Measurements from ENCODE around the gene BEST3. TPM values are rescaled to one million over a fixed set of nuclear protein-coding genes. Genes with fewer than 3 reads are reported as not detected.

Gene BEST3
- total RNA-seq, 1 experiment from 2014 or later: not detected

GRCh38 chr12:69663726-69664125 lies 35.4 kb downstream of the BEST3 start:
- CTCF ChIA-PET: interaction anchor here (0.6 to 1.3 kb wide), 4 partner anchors 13 to 744 kb away, joined by 3 to 5 read pairs (median 4); no protein-coding TSS in a partner anchor

More at GRCh38 chr12:69663726-69664125, 35.4 kb downstream of the BEST3 start:
- H3K36me3 Mint-ChIP-seq: no peaks in the 10 kb centered on the region
- no peak for TF ChIP-seq ESRRA (CRISPR knock-in tag; IDR thresholded peaks at IDR 0.05; ENCODE audit: borderline replicate concordance)
- TF ChIP-seq NFATC4 (CRISPR knock-in tag; IDR thresholded peaks at IDR 0.05): no peak
- TF ChIP-seq PRDM15 (CRISPR knock-in tag; IDR thresholded peaks at IDR 0.05): no peak
- TF ChIP-seq ZNF281 (CRISPR knock-in tag; IDR thresholded peaks at IDR 0.05): no peak
- TF ChIP-seq TP53 (CRISPR knock-in tag; IDR thresholded peaks at IDR 0.05): no peak
- no peak for TF ChIP-seq KAT7 (CRISPR knock-in tag; IDR thresholded peaks at IDR 0.05; ENCODE audit: borderline replicate concordance)
- no peak for TF ChIP-seq ZNF671 (CRISPR knock-in tag; IDR thresholded peaks at IDR 0.05)
- TF ChIP-seq MLX (CRISPR knock-in tag; IDR thresholded peaks at IDR 0.05): no peak
- TF ChIP-seq ATF3 (CRISPR knock-in tag; conservative IDR thresholded peaks at IDR 0.05): no peak
- no peak for TF ChIP-seq HMGXB4 (CRISPR knock-in tag; IDR thresholded peaks at IDR 0.05)
- TF ChIP-seq CREM (CRISPR knock-in tag; IDR thresholded peaks at IDR 0.05): no peak
- TF ChIP-seq USF2 (CRISPR knock-in tag; IDR thresholded peaks at IDR 0.05): no peak
- TF ChIP-seq RELA (CRISPR knock-in tag; IDR thresholded peaks at IDR 0.05; ENCODE audit: borderline replicate concordance): no peak
- H3K4me3 Mint-ChIP-seq: no peak overlapping the region
- POLR2A ChIA-PET: no interaction called here
- no peaks in the 10 kb centered on the region for H3K9me3 Mint-ChIP-seq
- no peaks in the 10 kb centered on the region for H3K27me3 Mint-ChIP-seq (ENCODE audit: low read depth)
- no peak overlapping the region for H3K27ac Mint-ChIP-seq
- no peaks in the 10 kb centered on the region for H3K4me1 Mint-ChIP-seq
- no peak for ATAC-seq
- no peak for DNase-seq (ENCODE audit: low spot score)

All from WTC11 (cell line).